GM13976 (cell line): ENCODE measurements around the gene TMEM229B.

ENCODE experiments used
- DNase-seq: peaks from one replicate; pipeline ENCODE4 v3.0.0; 2012; ENCODE audit warnings: low spot score
- CTCF ChIP-seq: IDR thresholded peaks from 2 replicates; pipeline ENCODE4 v1.5.1; 2012; ENCODE audit warnings: borderline replicate concordance, mild to moderate bottlenecking; ENCODE audit not compliant: insufficient read depth; ENCODE audit errors: extremely low read depth, missing control alignments, control extremely low read depth
- in situ Hi-C: fragments of 300-500 bp; cut with MboI; formaldehyde crosslinking; loops from one replicate; pipeline ENCODE4 v1.12.0; 2022; ENCODE audit warnings: low sequenced_read_pairs, mixed read lengths, inconsistent platforms; ENCODE audit not compliant: unreplicated experiment

The TMEM229B gene

DNA sequence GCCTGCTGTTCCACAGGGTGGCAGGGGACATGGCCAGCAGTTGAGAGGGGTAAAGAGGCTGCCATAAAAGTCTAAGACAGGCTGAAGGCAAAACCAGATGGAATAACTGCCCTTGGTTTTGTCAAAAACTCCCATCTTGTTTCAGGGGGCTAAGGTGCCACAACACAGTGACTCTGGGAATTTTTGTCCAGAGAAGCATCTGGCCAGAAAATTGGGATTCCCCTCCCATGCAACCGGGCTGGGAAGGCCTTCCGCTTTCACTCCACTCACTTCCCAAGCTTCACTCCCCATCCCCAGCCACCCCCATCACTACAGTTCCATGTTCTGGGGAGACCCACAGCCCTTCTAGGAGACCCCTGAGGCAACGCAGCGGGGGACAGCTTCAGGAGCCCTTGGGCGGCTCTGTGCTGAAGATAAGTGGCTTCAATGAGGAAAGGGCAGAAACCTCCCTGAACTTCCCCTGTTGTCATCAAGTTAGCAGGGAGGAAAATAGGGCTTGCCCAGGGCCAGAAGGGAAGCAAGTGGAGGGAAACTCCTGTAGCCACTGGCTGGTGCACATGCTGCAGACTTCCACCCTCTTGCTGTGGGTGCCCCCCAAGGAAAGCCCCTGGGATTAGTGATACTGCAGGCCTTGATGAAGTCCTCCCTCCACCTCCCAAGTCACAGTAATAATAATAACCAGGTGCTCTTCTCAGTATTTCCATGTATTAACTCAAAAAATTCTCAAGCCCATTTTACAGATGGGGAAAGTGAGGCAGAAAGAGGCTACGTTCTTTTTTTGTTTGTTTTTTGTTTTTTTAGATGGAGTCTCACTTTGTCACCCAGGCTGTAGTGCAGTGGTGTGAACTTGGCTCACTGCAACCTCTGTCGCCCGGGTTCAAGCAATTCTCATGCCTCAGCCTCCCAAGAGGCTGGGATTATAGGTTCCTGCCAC lies 6.0 kb downstream of the TMEM229B start:
- DNase-seq: no peak
- TF ChIP-seq CTCF: no peak
- in situ Hi-C loops: no loop called here

DNA sequence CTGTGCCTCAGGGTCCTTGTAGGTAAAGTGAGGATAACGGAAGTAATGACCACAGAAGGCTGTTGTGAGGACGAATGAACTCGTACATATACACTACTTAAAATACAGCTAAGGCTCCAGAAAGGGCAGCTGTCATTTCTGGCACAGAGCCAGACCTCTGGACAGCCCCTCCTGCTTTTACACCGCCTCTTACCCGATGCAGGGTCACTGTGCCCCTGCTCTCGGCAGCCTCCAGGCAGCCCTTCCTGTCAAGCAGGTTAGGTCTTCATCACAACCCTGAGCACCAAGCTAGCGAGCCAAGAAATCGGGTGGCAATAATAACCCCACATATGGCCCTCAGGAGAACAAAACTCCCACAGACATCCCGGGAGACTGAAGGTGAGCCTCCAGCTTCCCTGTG lies 8.5 kb downstream of the TMEM229B start:
- in situ Hi-C loops: no loop called here
- TF ChIP-seq CTCF: no peak
- DNase-seq: no peak

DNA sequence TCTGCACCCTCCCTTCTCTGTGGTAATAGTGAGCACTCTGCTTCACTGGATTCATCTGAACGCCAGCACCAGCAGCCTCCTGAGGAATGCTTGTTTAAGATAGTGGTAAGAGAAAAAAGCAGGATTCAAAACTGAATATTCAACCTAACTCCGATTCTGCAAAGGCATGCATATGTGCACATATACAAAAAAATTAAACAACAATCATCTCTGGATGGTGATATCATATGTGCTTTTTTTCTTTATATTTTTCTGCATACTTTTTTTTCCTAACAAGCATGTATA lies 9.8 kb downstream of the TMEM229B start:
- no peak for TF ChIP-seq CTCF
- no peak for DNase-seq
- in situ Hi-C loops: no loop called here

GRCh38 chr14:67477926-67478799 lies 10.4 kb downstream of the TMEM229B start:
- TF ChIP-seq CTCF: no peak
- in situ Hi-C loops: no loop called here
- no peak for DNase-seq

DNA sequence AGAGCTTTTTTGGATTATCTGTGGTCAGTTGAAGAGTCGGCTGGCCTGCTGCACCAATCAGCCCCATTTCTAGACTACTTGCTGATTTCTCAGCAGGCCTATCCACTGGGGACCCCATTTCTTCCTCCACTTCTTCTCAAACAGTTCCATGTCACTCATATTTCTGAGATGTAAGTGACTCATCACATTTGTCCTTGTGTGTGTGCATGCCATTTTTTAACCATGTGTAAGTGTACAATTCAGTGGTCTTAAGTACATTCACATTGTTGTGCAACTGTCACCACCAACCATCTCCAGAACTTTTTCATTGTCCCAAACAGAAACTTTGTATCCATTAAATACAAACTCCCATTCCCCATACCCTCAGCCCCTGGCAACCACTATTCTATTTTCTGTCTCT lies 14.2 kb downstream of the TMEM229B start:
- in situ Hi-C loops: no loop called here
- TF ChIP-seq CTCF: no peak
- DNase-seq: no peak

- no peak for DNase-seq
- in situ Hi-C loops: no loop called here
- TF ChIP-seq CTCF: no peak
Observed at GRCh38 chr14:67473290-67474082, 15.0 kb downstream of the TMEM229B start.
